Measurements from ENCODE around the gene AOX1.

GRCh38 chr2:200659410-200659809 is 73.6 kb downstream of the AOX1 start:
- TF ChIP-seq MAX (IDR thresholded peaks at IDR 0.05; ENCODE audit: low read depth, low read length) (no peak), CTCF (IDR thresholded peaks at IDR 0.05; ENCODE audit: low read depth, low read length) (no peak)
